Suprapubic skin (tissue), 4 donors: ENCODE results near the gene CYP4F11.

ENCODE experiments used
- EP300 ChIP-seq: sonication (generic); formaldehyde crosslinking; IDR thresholded peaks from one replicate; pipeline ENCODE4 v1.6.1; 2017; ENCODE audit warnings: antibody characterized with exemption
- POLR2A ChIP-seq, 2 donors: fragments of 450-650 bp; IDR thresholded peaks; one replicate each; pipeline ENCODE4 v1.6.1; 2017; ENCODE audit warnings: antibody characterized with exemption in 2 of 2, mild to moderate bottlenecking in 2 of 2, moderate library complexity in 2 of 2
- POLR2AphosphoS5 ChIP-seq, 3 donors: sonication (generic); formaldehyde crosslinking; IDR thresholded peaks; one replicate each; pipeline ENCODE4 v1.6.1; 2017; ENCODE audit warnings: antibody characterized with exemption in 3 of 3
- TF ChIP-seq, protein P1 (sequence below), 2 donors: fragments of 200-600 bp in 1 of 2; fragments of 450-650 bp in 1 of 2; sonication (generic) in 1 of 2; IDR thresholded peaks; one replicate each; pipeline ENCODE4 v1.5.1; 2016 to 2019; ENCODE audit warnings: antibody characterized with exemption in 2 of 2, mild to moderate bottlenecking in 1 of 2, moderate library complexity in 1 of 2

DNA sequence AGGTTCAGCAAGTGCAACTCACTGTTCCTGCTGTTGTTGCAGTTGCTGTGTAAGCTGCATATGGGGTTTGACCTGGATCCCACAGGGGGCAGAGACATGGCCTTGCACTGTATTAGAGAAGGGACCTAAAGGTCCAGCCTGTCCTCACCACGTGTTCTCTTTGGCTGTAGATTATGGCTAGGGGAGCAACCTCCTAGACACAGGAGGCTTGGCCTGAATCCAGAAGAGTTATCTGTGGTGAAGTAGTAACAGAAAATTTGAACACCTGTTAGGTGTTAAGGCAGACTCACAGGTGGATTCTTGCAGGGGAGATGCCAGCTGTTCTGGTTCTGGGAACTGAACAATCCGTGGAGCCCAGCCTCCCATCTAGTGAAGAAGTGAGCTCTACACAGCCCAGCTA, 3.4 kb upstream of the CYP4F11 start:
- TF ChIP-seq POLR2A (IDR thresholded peaks at IDR 0.05) (no peak), POLR2AphosphoS5 (IDR thresholded peaks at IDR 0.05) (no peak), EP300 (no peak)
- TF ChIP-seq, protein P1, sequence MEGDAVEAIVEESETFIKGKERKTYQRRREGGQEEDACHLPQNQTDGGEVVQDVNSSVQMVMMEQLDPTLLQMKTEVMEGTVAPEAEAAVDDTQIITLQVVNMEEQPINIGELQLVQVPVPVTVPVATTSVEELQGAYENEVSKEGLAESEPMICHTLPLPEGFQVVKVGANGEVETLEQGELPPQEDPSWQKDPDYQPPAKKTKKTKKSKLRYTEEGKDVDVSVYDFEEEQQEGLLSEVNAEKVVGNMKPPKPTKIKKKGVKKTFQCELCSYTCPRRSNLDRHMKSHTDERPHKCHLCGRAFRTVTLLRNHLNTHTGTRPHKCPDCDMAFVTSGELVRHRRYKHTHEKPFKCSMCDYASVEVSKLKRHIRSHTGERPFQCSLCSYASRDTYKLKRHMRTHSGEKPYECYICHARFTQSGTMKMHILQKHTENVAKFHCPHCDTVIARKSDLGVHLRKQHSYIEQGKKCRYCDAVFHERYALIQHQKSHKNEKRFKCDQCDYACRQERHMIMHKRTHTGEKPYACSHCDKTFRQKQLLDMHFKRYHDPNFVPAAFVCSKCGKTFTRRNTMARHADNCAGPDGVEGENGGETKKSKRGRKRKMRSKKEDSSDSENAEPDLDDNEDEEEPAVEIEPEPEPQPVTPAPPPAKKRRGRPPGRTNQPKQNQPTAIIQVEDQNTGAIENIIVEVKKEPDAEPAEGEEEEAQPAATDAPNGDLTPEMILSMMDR (IDR thresholded peaks at IDR 0.05) = no peak
